Measurements from ENCODE around the gene KRTAP10-7.

- TF ChIP-seq CTCF (IDR thresholded peaks at IDR 0.05; ENCODE audit: low read length) (no peak), EZH2phosphoT487 (IDR thresholded peaks at IDR 0.05; ENCODE audit: low read length) (no peak)
These were observed 24.9 kb upstream of the KRTAP10-7 start for GRCh38 chr21:44575307-44576024.
